Measurements from ENCODE around the gene DEGS2.

- TF ChIP-seq CTCF (IDR thresholded peaks at IDR 0.05) (no peak), EP300 (IDR thresholded peaks at IDR 0.05) (no peak)
These were observed 40.9 kb upstream of the DEGS2 start for GRCh38 chr14:100200311-100200710.

Measured in upper lobe of left lung (tissue), 4 donors.